ENCODE data around the gene CFAP210. TPM values are rescaled to one million over a fixed set of nuclear protein-coding genes. Genes with fewer than 3 reads are reported as not detected.
"Not testable (repeated sequence)": the region's sequence is repeated elsewhere in the genome, so short reads cannot be mapped to it uniquely, and the experiment has no call there.

Gene CFAP210
- total and polyA plus RNA-seq, 9 of the 15 experiments (the other 6 are each of a cell fraction or from before 2014, with no cell fraction given), result 0.75 to 3.6 (median 1.3) TPM

DNA sequence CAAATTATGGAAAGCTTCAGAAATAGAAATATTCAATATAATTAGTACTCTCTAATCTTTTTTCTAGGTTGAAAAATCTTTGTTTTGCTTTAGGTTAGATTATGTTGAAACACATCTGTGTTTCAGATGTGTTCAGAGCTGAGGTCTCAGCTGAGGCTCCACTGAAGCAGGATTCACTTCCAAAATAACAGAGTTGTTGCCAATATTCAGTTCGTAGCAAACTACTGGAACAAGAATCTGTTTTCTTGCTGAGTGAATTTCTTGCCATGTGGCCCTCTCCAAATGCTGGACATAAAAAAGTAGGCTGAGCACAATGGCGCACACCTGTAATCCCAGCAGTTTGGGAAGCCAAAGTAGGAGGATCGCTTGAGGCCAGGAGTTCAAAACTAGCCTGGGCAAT is 8.8 kb upstream of the CFAP210 start (continued):
- TF ChIP-seq, protein P1, sequence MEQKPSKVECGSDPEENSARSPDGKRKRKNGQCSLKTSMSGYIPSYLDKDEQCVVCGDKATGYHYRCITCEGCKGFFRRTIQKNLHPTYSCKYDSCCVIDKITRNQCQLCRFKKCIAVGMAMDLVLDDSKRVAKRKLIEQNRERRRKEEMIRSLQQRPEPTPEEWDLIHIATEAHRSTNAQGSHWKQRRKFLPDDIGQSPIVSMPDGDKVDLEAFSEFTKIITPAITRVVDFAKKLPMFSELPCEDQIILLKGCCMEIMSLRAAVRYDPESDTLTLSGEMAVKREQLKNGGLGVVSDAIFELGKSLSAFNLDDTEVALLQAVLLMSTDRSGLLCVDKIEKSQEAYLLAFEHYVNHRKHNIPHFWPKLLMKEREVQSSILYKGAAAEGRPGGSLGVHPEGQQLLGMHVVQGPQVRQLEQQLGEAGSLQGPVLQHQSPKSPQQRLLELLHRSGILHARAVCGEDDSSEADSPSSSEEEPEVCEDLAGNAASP (IDR thresholded peaks at IDR 0.05), result no peak
- TF ChIP-seq PTBP1 (IDR thresholded peaks at IDR 0.05; ENCODE audit: low read depth, low read length), result no peak
- no peak for TF ChIP-seq TAF15 (IDR thresholded peaks at IDR 0.05; ENCODE audit: low read depth, low read length)
- no peak for TF ChIP-seq U2AF2 (optimal IDR thresholded peaks at IDR 0.05; ENCODE audit: low read depth, low read length)
- TF ChIP-seq TRIM24 (IDR thresholded peaks at IDR 0.05), result no peak

DNA sequence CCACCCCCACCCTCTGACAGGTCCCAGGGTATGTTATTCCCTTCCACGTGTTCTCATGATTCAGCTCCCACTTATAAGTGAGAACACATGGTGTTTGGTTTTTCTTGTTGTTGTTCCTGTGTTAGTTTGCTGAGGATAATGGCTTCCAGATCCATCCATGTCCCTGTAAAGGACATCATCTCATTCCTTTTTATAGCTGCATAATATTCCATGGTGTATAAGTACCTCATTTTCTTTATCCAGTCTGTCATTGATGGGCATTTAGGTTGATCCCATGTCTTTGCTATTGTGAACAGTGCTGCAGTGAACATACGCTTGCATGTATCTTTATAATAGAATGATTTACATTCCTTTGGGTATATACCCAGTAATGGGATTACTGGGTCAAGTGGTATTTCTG is 5.0 kb upstream of the CFAP210 start:
- H3K27me3 ChIP-seq (ENCODE audit: control insufficient read depth in 2 of 2, insufficient read depth in 2 of 2, low read length in 2 of 2); CTCF ChIA-PET (ENCODE audit: low intra/inter-chr PET ratio); DNase-seq (ENCODE audit: extremely low read depth in 1 of 4, low spot score in 3 of 4); H3K4me2 ChIP-seq (ENCODE audit: insufficient read depth, low read length); H3K4me1 ChIP-seq (replicated peaks in 1 of 2; ENCODE audit: control insufficient read depth in 2 of 2, insufficient read depth in 2 of 2, low read length in 2 of 2); in situ Hi-C loops (cut with MboI); H2AFZ ChIP-seq (ENCODE audit: low read depth, low read length); H4K20me1 ChIP-seq (replicated peaks; ENCODE audit: control insufficient read depth, insufficient read depth, low read length); H3K9me1 ChIP-seq (ENCODE audit: control insufficient read depth, insufficient read depth, low read length); H3K27ac ChIP-seq (ENCODE audit: extremely low read depth, low read depth, low read length); BruUV-seq (replicated peaks); H3K9me3 ChIP-seq (replicated peaks; ENCODE audit: control insufficient read depth, insufficient read depth, low read depth, low read length); H3K9ac ChIP-seq (ENCODE audit: insufficient read depth in 1 of 2, low read depth in 2 of 2, low read length in 2 of 2); FAIRE-seq; intact Hi-C loops (cut with micrococcal nuclease); ATAC-seq; H3K4me3 ChIP-seq: not testable (repeated sequence)
- POLR2A ChIA-PET, result interaction anchor here (0.7 to 1.4 kb wide), 5 partner anchors 12 to 60 kb away, joined by 3 to 8 read pairs (median 4); no protein-coding TSS in a partner anchor
- H3K36me3 ChIP-seq (ENCODE audit: control insufficient read depth, insufficient read depth, low read length), result peaks cover 41% of the 10 kb centered on the region
- H3K79me2 ChIP-seq (ENCODE audit: control insufficient read depth, insufficient read depth, low read length), result peaks cover 15% of the 10 kb centered on the region
- peak; percentile 77 for TF ChIP-seq ZNF146 (CRISPR knock-in tag; IDR thresholded peaks at IDR 0.05; ENCODE audit: unreplicated experiment)
- TF ChIP-seq BCOR (IDR thresholded peaks at IDR 0.05), result peak; percentile 36; the same call in 1 of the 2 replicates
- WGBS (ENCODE audit: insufficient coverage, low coverage, missing lambda C conversion rate), result 86% methylated on average over 2 of the region's 2 CpGs
